SU-DHL-6 (cell line): Measurements from ENCODE around the gene IRF2BP1.
A peak's percentile ranks its signal among the peaks of the same experiment; 100 is the strongest.

ENCODE experiments used
- H2AFZ ChIP-seq: fragments of 200-600 bp; sonication (generic); 2 replicates; pipeline ENCODE4 v1.6.1; 2014; ENCODE audit warnings: low read depth, mild to moderate bottlenecking, moderate library complexity, mixed read lengths, antibody characterized with exemption, low read length; ENCODE audit not compliant: severe bottlenecking
- H3F3A ChIP-seq: fragments of 200-600 bp; shearing (Covaris generic); 2 replicates; pipeline ENCODE4 v1.6.0; 2016; ENCODE audit warnings: antibody characterized with exemption, mild to moderate bottlenecking; ENCODE audit not compliant: insufficient read depth
- H3K27ac ChIP-seq: fragments of 200-600 bp; sonication (generic); 2 replicates; pipeline ENCODE4 v1.5.1; 2016; ENCODE audit warnings: low read depth, mild to moderate bottlenecking, low read length, moderate library complexity, mixed read lengths
- H3K27me3 ChIP-seq: fragments of 200-600 bp; sonication (generic), shearing (Covaris generic); 2 replicates; pipeline ENCODE4 v1.6.0; 2014; ENCODE audit warnings: mild to moderate bottlenecking, low read length
- H3K36me3 ChIP-seq: fragments of 200-600 bp; sonication (generic); 2 replicates; pipeline ENCODE4 v1.6.1; 2014; ENCODE audit warnings: mild to moderate bottlenecking, low read length, mixed read lengths
- H3K4me2 ChIP-seq: fragments of 300-600, 200-600 bp; shearing (Covaris generic), sonication (generic); 2 replicates; pipeline ENCODE4 v1.6.0; 2014; ENCODE audit warnings: low read length, low read depth, mild to moderate bottlenecking; ENCODE audit not compliant: poor library complexity, severe bottlenecking
- H3K4me3 ChIP-seq: fragments of 200-600 bp; sonication (generic); 2 replicates; pipeline ENCODE4 v1.5.1; 2014; ENCODE audit warnings: antibody characterized with exemption, low read length, mild to moderate bottlenecking, mixed read lengths; ENCODE audit not compliant: insufficient read depth, poor library complexity, severe bottlenecking
- H3K79me2 ChIP-seq: fragments of 200-600 bp; sonication (generic); 2 replicates; pipeline ENCODE4 v1.6.1; 2014; ENCODE audit warnings: mild to moderate bottlenecking, low read length, moderate library complexity; ENCODE audit not compliant: insufficient read depth
- H3K9ac ChIP-seq: fragments of 200-600 bp; sonication (generic); 2 replicates; pipeline ENCODE4 v1.7.0; 2014; ENCODE audit warnings: mild to moderate bottlenecking, low read length
- H3K9me2 ChIP-seq: fragments of 200-600 bp; sonication (generic); replicated peaks from 2 replicates; pipeline ENCODE4 v1.6.1; 2014; ENCODE audit warnings: low read length; ENCODE audit not compliant: insufficient read depth
- H3K9me3 ChIP-seq: fragments of 200-600 bp; sonication (generic); 2 replicates; pipeline ENCODE4 v1.6.1; 2014; ENCODE audit warnings: low read length, mixed read lengths; ENCODE audit not compliant: insufficient read depth
- H4K20me1 ChIP-seq: fragments of 200-600 bp; sonication (generic); 2 replicates; pipeline ENCODE4 v1.6.1; 2014; ENCODE audit warnings: low read depth, mild to moderate bottlenecking, antibody characterized with exemption, low read length, moderate library complexity, mixed read lengths
- EZH2phosphoT487 ChIP-seq: fragments of 200-600 bp; sonication (generic), shearing (Covaris generic); conservative IDR thresholded peaks from 2 replicates; pipeline ENCODE4 v1.6.1; 2018; ENCODE audit warnings: mild to moderate bottlenecking, antibody characterized with exemption, low read length, moderate library complexity, mixed read lengths
- TF ChIP-seq, protein P1 (sequence below): fragments of 200-600 bp; sonication (generic); IDR thresholded peaks from one replicate; pipeline ENCODE4 v1.5.1; 2017; ENCODE audit warnings: antibody characterized with exemption, mild to moderate bottlenecking, low read length, moderate library complexity; ENCODE audit not compliant: insufficient read depth, poor library complexity, severe bottlenecking

Gene IRF2BP1

DNA sequence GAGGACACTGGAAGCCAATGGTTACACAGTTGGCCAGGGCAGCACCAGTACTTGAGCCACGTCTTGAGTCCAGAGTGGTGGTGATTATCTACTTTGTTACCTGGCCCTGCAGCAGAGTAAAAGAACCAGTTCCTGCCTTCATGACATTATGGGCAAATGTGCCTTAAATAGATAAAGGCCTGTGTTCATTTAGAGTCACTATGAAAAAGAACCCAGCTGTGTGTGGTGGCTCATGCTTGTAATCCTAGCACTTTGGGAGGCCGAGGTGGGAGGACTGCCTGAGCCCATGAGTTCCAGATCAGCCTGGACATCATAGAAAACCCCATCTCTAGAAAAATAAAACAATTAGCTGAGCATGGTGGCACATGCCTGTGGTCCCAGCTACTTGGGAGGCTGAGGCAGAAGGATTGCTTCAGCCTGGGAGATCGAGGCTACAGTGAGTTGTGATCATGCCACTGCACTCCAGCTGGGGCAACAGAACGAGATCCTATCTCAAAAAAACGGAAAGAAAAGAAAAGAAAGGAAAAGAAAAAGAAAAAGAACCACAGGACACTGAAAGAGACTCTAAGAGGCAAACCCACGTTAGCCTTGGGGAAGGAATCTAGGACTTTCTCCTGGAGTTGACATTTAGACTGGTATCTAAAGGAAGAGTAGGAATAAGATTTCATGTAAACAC, 3.4 kb upstream of the IRF2BP1 start:
- no peaks in the 10 kb centered on the region for H4K20me1 ChIP-seq
- no peak overlapping the region for H3K4me3 ChIP-seq
- H3K9ac ChIP-seq, result no peak overlapping the region
- H3K27me3 ChIP-seq, result no peaks in the 10 kb centered on the region
- no peak overlapping the region for H3K27ac ChIP-seq
- no peaks in the 10 kb centered on the region for H3K9me2 ChIP-seq
- no peak overlapping the region for H3K4me2 ChIP-seq
- H3K36me3 ChIP-seq, result no peaks in the 10 kb centered on the region
- H3K9me3 ChIP-seq, result no peaks in the 10 kb centered on the region
- peaks cover 11% of the 10 kb centered on the region; the same call in 1 of the 2 replicates for H3K79me2 ChIP-seq
- peaks cover 21% of the 10 kb centered on the region for H3F3A ChIP-seq
- TF ChIP-seq EZH2phosphoT487, result no peak
- TF ChIP-seq, protein P1, sequence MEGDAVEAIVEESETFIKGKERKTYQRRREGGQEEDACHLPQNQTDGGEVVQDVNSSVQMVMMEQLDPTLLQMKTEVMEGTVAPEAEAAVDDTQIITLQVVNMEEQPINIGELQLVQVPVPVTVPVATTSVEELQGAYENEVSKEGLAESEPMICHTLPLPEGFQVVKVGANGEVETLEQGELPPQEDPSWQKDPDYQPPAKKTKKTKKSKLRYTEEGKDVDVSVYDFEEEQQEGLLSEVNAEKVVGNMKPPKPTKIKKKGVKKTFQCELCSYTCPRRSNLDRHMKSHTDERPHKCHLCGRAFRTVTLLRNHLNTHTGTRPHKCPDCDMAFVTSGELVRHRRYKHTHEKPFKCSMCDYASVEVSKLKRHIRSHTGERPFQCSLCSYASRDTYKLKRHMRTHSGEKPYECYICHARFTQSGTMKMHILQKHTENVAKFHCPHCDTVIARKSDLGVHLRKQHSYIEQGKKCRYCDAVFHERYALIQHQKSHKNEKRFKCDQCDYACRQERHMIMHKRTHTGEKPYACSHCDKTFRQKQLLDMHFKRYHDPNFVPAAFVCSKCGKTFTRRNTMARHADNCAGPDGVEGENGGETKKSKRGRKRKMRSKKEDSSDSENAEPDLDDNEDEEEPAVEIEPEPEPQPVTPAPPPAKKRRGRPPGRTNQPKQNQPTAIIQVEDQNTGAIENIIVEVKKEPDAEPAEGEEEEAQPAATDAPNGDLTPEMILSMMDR, result no peak
- no peak overlapping the region for H2AFZ ChIP-seq

DNA sequence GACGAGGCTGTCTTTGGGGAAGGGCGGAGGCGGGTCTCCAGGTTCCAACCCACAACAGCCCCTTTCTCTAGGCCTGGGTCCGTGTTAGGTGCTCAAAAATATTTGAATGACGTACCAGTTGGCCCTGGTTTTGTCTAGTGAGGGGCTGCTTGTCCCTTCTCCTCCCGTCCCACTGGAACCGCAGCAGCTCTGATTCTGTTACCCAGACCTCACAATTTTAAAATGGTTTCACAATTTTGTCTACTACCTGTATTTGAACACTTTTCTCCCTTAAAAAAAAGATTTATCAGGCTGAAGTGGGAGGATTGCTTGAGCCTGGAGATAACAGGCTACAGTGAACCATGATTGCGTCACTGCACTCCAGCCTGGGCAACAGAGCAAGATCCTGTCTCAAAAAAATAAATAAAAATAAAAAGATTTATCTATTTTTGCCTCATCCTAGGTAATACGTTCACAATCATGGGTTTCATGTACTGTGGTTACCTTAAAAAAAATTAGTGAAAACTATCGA, 1.3 kb upstream of the IRF2BP1 start:
- TF ChIP-seq, protein P1, result no peak
- no peak for TF ChIP-seq EZH2phosphoT487
- Histone ChIP-seq H3K9me3 (no peaks in the 10 kb centered on the region), H3K27ac (peak overlapping the region; percentile 78), H2AFZ (peak overlapping the region; percentile 84), H3K4me2 (peak overlapping the region; percentile 86), H3K36me3 (no peaks in the 10 kb centered on the region), H3K27me3 (no peaks in the 10 kb centered on the region), H3K9me2 (no peaks in the 10 kb centered on the region), H3K9ac (peak overlapping the region; percentile 87), H4K20me1 (no peaks in the 10 kb centered on the region), H3F3A (peaks cover 21% of the 10 kb centered on the region), H3K4me3 (peak overlapping the region; percentile 79), H3K79me2 (peaks cover 12% of the 10 kb centered on the region; the same call in 1 of the 2 replicates)

DNA sequence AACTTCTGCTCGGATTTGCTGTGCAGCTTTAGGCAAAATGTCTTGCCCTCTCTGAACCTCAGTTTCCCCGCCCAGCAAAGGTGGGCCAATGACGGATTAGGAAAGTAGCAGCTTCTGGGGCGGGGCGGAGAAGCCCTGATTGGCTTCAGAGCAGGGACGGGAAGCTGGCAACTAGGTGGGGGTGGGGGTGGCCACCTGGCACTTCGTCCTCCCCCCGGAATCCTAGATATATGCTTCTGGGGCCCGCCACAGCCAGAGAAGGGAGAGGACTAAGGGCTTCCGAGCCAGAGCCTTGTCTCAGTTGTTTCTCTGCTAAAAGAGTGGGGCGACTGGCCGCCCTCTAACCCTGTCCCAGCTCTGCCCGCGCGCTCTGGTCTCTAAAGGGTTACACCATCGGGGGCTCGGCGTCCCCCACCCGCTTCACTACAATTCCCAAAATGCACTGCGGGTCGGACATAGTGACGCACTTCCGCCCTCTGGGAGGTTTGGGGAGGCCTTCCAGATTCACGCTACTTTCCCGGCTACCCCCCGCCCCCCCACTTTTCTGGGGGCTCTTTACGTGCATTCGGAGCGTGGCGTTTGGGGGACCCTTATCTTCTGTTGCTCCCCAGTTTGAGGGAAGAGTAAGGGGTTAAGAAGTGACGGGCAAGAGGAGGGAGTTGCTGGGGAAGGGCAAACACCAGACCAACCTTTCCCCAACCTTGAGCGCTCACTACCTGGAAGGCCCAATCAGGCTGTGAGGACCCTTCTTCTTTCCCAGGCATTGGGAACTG, 672 bp upstream of the IRF2BP1 start:
- Histone ChIP-seq H2AFZ (peak overlapping the region; percentile 84), H3K27ac (peak overlapping the region; percentile 78), H3K36me3 (no peaks in the 10 kb centered on the region), H3K27me3 (no peaks in the 10 kb centered on the region), H3K4me3 (peak overlapping the region; percentile 79), H3K9ac (peak overlapping the region; percentile 87), H3K9me3 (no peaks in the 10 kb centered on the region), H3K79me2 (peaks cover 12% of the 10 kb centered on the region; the same call in 1 of the 2 replicates), H3F3A (peaks cover 21% of the 10 kb centered on the region), H4K20me1 (no peaks in the 10 kb centered on the region), H3K9me2 (no peaks in the 10 kb centered on the region), H3K4me2 (peak overlapping the region; percentile 86)
- TF ChIP-seq, protein P1, result no peak
- no peak for TF ChIP-seq EZH2phosphoT487
